ENCODE measurements around the gene CLBA1.
"Not testable (repeated sequence)": the region's sequence is repeated elsewhere in the genome, so short reads cannot be mapped to it uniquely, and the experiment has no call there.

Gene CLBA1

DNA sequence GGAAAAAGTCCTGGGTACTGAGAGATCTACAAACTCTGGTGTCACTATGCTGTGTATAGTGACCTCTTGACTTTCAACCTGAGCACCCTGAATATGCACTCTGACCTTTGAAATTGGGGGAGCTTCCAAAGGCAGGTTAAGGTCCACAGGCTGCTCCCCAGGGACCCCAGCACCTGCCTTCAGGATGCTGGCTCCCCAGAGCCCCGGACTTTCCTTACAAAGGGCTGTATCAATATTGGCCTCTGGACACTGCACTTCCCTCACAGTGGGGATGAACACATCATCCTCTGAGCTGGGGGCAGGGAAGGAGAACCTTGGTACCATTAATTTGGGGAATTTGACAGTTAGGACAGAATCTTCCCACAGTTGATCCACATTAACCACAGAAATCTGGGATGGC is 46.6 kb upstream of the CLBA1 start:
- TF ChIP-seq CTCF (IDR thresholded peaks at IDR 0.05; ENCODE audit: low read depth, low read length, missing control alignments): no peak
- H3K4me3 ChIP-seq (replicated peaks; ENCODE audit: low read depth, low read length): no peak overlapping the region
- no peak for DNase-seq (ENCODE audit: extremely low read depth, low read depth)

DNA sequence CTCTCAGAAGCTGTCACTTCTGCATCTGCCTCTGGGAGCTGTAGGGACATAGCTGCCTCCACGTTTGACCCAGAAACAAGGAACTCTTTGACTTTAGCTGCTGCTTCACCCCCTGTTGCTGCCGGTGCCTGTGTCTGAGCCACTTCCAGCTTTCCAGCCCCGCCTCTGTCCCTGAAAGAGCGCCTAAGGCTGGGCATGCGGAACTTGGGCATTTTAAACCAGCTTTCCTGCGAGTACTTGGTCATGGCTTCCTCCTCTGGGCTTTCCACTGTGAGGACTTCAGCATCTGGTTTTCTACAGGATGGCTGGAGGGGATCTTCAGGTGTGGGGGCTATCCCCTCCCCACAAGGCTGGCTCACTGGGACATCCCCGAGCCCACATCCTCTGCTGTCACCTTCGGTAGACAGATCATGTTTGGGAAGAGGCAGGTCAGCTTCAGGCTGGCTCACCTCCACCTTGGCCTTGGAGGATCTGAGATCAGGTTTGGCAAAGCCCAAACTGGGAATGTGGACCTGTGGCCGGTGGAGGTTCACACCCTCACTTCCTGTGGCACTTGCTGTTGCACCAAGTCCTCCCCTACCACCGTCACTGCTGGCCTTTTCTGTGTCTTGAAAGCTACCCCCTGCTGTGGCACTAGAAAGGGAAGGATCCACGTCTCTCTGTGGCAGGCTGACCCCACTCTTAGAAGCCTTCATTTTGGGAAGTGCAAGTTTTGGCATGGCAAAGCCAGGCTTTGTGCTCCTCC is 45.8 kb upstream of the CLBA1 start:
- TF ChIP-seq CTCF (IDR thresholded peaks at IDR 0.05; ENCODE audit: low read depth, low read length, missing control alignments): no peak
- DNase-seq (ENCODE audit: extremely low read depth, low read depth): no peak
- no peak overlapping the region for H3K4me3 ChIP-seq (replicated peaks; ENCODE audit: low read depth, low read length)

- DNase-seq (ENCODE audit: extremely low read depth, low read depth): no peak
- H3K4me3 ChIP-seq (replicated peaks; ENCODE audit: low read depth, low read length): no peak overlapping the region
- peak; percentile 32 for TF ChIP-seq CTCF (IDR thresholded peaks at IDR 0.05; ENCODE audit: low read depth, low read length, missing control alignments)
Measured at GRCh38 chr14:104940526-104941150, 45.0 kb upstream of the CLBA1 start.

- TF ChIP-seq CTCF (IDR thresholded peaks at IDR 0.05; ENCODE audit: low read depth, low read length, missing control alignments): no peak
- no peak for DNase-seq (ENCODE audit: extremely low read depth, low read depth)
- no peak overlapping the region for H3K4me3 ChIP-seq (replicated peaks; ENCODE audit: low read depth, low read length)
Measured at GRCh38 chr14:104941508-104942365, 43.9 kb upstream of the CLBA1 start.

DNA sequence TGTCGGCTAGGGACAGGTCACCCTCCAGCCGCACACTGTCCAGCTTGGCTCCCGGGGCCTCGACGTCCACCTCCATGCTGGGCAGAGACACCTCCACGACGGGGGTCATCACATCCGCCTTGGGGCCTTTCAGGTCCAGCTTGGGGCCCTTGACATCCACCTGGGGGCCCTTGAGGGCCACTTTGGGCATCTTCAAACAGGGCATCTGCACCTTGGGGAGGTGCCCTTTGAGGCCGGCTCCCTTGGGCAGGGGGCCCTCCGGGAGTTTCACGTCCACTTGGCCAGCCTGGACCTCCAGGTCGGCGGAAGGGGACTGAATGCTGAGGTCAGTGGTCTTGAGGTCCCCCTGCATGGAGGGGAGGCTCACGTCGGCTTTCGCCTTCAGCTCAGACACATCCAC is 43.0 kb upstream of the CLBA1 start:
- no peak for DNase-seq (ENCODE audit: extremely low read depth, low read depth)
- TF ChIP-seq CTCF (IDR thresholded peaks at IDR 0.05; ENCODE audit: low read depth, low read length, missing control alignments): no peak
- no peak overlapping the region for H3K4me3 ChIP-seq (replicated peaks; ENCODE audit: low read depth, low read length)

DNA sequence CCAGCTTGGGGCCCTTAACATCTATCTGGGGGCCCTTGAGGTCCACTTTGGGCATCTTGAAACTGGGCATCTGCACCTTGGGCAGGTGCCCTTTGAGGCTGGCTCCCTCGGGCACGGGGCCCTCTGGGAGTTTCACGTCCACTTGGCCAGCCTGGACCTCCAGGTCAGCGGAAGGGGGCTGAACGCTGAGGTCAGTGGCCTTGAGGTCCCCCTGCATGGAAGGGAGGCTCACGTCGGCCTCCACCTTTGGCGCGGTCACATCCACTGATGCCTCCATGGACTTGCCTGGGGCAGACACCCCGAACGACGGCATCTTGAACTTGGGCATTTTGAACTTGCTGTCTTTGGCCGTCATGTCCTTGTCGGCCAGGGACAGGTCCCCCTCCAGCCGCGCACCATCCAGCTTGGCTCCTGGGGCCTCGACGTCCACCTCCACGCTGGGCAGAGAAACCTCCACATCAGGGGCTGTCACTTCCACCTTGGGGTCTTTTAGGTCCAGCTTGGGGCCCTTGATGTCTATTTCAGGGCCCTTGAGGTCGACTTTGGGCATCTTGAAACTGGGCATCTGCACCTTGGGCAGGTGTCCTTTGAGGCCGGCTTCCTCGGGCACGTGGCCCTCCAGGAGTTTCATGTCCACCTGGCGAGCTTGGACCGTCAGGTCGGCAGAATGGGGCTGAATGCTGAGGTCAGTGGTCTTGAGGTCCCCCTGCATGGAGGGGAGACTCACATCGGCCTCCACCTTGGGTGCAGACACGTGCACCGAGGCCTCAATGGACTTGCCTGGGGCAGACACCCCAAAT is 42.2 kb upstream of the CLBA1 start:
- H3K4me3 ChIP-seq (replicated peaks; ENCODE audit: low read depth, low read length); DNase-seq (ENCODE audit: extremely low read depth, low read depth): not testable (repeated sequence)

DNA sequence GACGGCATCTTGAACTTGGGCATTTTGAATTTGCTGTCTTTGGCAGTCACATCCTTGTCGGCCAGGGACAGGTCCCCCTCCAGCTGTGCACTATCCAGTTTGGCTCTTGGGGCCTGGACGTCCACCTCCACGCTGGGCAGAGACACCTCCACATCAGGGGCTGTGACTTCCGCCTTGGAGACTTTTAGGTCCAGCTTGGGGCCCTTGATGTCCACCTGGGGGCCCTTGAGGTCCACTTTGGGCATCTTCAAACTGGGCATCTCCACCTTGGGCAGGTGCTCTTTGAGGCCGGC is 41.6 kb upstream of the CLBA1 start:
- not testable (repeated sequence) for H3K4me3 ChIP-seq (replicated peaks; ENCODE audit: low read depth, low read length); DNase-seq (ENCODE audit: extremely low read depth, low read depth)

- not testable (repeated sequence) for DNase-seq (ENCODE audit: extremely low read depth, low read depth); H3K4me3 ChIP-seq (replicated peaks; ENCODE audit: low read depth, low read length)
Measured at GRCh38 chr14:104944436-104945205, 41.0 kb upstream of the CLBA1 start.

DNA sequence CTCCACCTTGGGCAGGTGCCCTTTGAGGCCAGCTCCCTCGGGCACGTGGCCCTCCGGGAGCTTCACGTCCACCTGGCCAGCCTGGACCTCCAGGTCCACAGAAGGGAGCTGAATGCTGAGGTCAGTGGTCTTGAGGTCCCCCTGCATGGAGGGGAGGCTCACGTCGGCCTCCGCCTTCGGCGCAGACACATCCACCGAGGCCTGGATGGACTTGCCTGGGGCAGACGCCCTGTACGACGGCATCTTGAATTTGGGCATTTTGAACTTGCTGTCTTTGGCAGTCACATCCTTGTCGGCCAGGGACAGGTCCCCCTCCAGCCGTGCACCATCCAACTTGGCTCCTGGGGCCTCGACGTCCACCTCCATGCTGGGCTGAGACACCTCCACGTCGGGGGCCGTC is 40.3 kb upstream of the CLBA1 start:
- not testable (repeated sequence) for DNase-seq (ENCODE audit: extremely low read depth, low read depth); H3K4me3 ChIP-seq (replicated peaks; ENCODE audit: low read depth, low read length)

Measured in HFF-Myc (cell line).